HEK293 (cell line): ENCODE results near the gene ZNF428.
A peak's percentile ranks its signal among the peaks of the same experiment; 100 is the strongest.

Source experiments
- PBX3 ChIP-seq: sonication (generic); formaldehyde crosslinking; IDR thresholded peaks from 2 replicates; pipeline ENCODE4 v1.8.1; 2022; ENCODE audit warnings: mild to moderate bottlenecking, moderate library complexity, missing genetic modification reagents
- ZFHX2 ChIP-seq: fragments of 450-650 bp; formaldehyde crosslinking; conservative IDR thresholded peaks from 2 replicates; pipeline ENCODE4 v1.5.1; 2016; ENCODE audit warnings: missing biosample characterization, missing genetic modification characterization
- ZFP37 ChIP-seq: fragments of 450-650 bp; formaldehyde crosslinking; IDR thresholded peaks from 2 replicates; pipeline ENCODE4 v1.5.1; 2016; ENCODE audit warnings: missing biosample characterization, missing genetic modification characterization
- ZIC2 ChIP-seq: fragments of 450-650 bp; formaldehyde crosslinking; IDR thresholded peaks from 2 replicates; pipeline ENCODE4 v1.5.1; 2016; ENCODE audit warnings: missing biosample characterization, missing genetic modification characterization
- ZNF148 ChIP-seq: fragments of 450-650 bp; formaldehyde crosslinking; IDR thresholded peaks from 2 replicates; pipeline ENCODE4 v1.5.0; 2017; ENCODE audit warnings: missing biosample characterization, missing genetic modification characterization, borderline replicate concordance
- ZNF16 ChIP-seq: fragments of 450-650 bp; formaldehyde crosslinking; IDR thresholded peaks from 2 replicates; pipeline ENCODE4 v1.5.1; 2016; ENCODE audit warnings: low read depth, missing biosample characterization, missing genetic modification characterization
- ZNF174 ChIP-seq: fragments of 450-650 bp; formaldehyde crosslinking; IDR thresholded peaks from 2 replicates; pipeline ENCODE4 v1.5.0; 2017; ENCODE audit warnings: missing biosample characterization, mild to moderate bottlenecking, missing genetic modification characterization
- ZNF2 ChIP-seq: fragments of 450-650 bp; formaldehyde crosslinking; IDR thresholded peaks from 2 replicates; pipeline ENCODE4 v1.5.1; 2016; ENCODE audit warnings: missing biosample characterization, missing genetic modification characterization
- ZNF366 ChIP-seq: fragments of 450-650 bp; formaldehyde crosslinking; conservative IDR thresholded peaks from 2 replicates; pipeline ENCODE4 v1.5.1; 2016; ENCODE audit warnings: missing biosample characterization, missing genetic modification characterization
- ZNF391 ChIP-seq: fragments of 450-650 bp; formaldehyde crosslinking; IDR thresholded peaks from 2 replicates; pipeline ENCODE4 v1.5.1; 2016; ENCODE audit warnings: low read depth, missing biosample characterization, missing genetic modification characterization, borderline replicate concordance
- ZNF433 ChIP-seq: fragments of 450-650 bp; formaldehyde crosslinking; IDR thresholded peaks from 2 replicates; pipeline ENCODE4 v1.5.1; 2016; ENCODE audit warnings: missing biosample characterization, missing genetic modification characterization, low read depth
- ZNF561 ChIP-seq: fragments of 450-650 bp; IDR thresholded peaks from 2 replicates; pipeline ENCODE4 v1.5.1; 2018; ENCODE audit warnings: missing biosample characterization, missing genetic modification characterization, borderline replicate concordance
- ZNF580 ChIP-seq: fragments of 450-650 bp; formaldehyde crosslinking; IDR thresholded peaks from 2 replicates; pipeline ENCODE4 v1.5.1; 2016; ENCODE audit warnings: missing biosample characterization, missing genetic modification characterization
- ZNF629 ChIP-seq: fragments of 450-650 bp; formaldehyde crosslinking; IDR thresholded peaks from 2 replicates; pipeline ENCODE4 v1.5.1; 2017; ENCODE audit warnings: missing biosample characterization, missing genetic modification characterization
- ZNF658 ChIP-seq: fragments of 450-650 bp; formaldehyde crosslinking; IDR thresholded peaks from 2 replicates; pipeline ENCODE4; 2016; ENCODE audit warnings: missing biosample characterization, missing genetic modification characterization
- ZNF660 ChIP-seq: fragments of 450-650 bp; IDR thresholded peaks from 2 replicates; pipeline ENCODE4 v1.5.1; 2018; ENCODE audit warnings: missing biosample characterization, mild to moderate bottlenecking, missing genetic modification characterization
- ZNF664 ChIP-seq: fragments of 450-650 bp; formaldehyde crosslinking; IDR thresholded peaks from 2 replicates; pipeline ENCODE4 v1.5.1; 2016; ENCODE audit warnings: missing biosample characterization, missing genetic modification characterization
- ZNF677 ChIP-seq: fragments of 450-650 bp; IDR thresholded peaks from 2 replicates; pipeline ENCODE4 v1.5.0; 2018; ENCODE audit warnings: missing biosample characterization, mild to moderate bottlenecking, missing genetic modification characterization, moderate library complexity
- ZNF704 ChIP-seq: fragments of 450-650 bp; formaldehyde crosslinking; IDR thresholded peaks from 2 replicates; pipeline ENCODE4 v1.5.1; 2016; ENCODE audit warnings: missing biosample characterization, missing genetic modification characterization
- ZNF837 ChIP-seq: fragments of 450-650 bp; formaldehyde crosslinking; IDR thresholded peaks from 2 replicates; pipeline ENCODE4 v1.5.1; 2016; ENCODE audit warnings: missing biosample characterization, missing genetic modification characterization
- ZSCAN23 ChIP-seq: fragments of 450-650 bp; formaldehyde crosslinking; IDR thresholded peaks from 2 replicates; pipeline ENCODE4 v1.5.1; 2016; ENCODE audit warnings: missing biosample characterization, missing genetic modification characterization
- TF ChIP-seq, protein P1 (sequence below): fragments of 450-650 bp; formaldehyde crosslinking; IDR thresholded peaks from 2 replicates; pipeline ENCODE4 v1.5.1; 2017; ENCODE audit warnings: missing biosample characterization, missing genetic modification characterization
- TF ChIP-seq, protein P2 (sequence below): fragments of 450-650 bp; formaldehyde crosslinking; IDR thresholded peaks from 2 replicates; pipeline ENCODE4 v1.5.1; 2016; ENCODE audit warnings: missing biosample characterization, missing genetic modification characterization
- TF ChIP-seq, protein P3 (sequence below): fragments of 450-650 bp; formaldehyde crosslinking; IDR thresholded peaks from 2 replicates; pipeline ENCODE4 v1.5.1; 2016; ENCODE audit warnings: missing biosample characterization, missing genetic modification characterization
- TF ChIP-seq, protein P4 (sequence below): fragments of 450-650 bp; formaldehyde crosslinking; IDR thresholded peaks from 2 replicates; pipeline ENCODE4 v1.5.1; 2017; ENCODE audit warnings: missing biosample characterization, missing genetic modification characterization

The ZNF428 gene

DNA sequence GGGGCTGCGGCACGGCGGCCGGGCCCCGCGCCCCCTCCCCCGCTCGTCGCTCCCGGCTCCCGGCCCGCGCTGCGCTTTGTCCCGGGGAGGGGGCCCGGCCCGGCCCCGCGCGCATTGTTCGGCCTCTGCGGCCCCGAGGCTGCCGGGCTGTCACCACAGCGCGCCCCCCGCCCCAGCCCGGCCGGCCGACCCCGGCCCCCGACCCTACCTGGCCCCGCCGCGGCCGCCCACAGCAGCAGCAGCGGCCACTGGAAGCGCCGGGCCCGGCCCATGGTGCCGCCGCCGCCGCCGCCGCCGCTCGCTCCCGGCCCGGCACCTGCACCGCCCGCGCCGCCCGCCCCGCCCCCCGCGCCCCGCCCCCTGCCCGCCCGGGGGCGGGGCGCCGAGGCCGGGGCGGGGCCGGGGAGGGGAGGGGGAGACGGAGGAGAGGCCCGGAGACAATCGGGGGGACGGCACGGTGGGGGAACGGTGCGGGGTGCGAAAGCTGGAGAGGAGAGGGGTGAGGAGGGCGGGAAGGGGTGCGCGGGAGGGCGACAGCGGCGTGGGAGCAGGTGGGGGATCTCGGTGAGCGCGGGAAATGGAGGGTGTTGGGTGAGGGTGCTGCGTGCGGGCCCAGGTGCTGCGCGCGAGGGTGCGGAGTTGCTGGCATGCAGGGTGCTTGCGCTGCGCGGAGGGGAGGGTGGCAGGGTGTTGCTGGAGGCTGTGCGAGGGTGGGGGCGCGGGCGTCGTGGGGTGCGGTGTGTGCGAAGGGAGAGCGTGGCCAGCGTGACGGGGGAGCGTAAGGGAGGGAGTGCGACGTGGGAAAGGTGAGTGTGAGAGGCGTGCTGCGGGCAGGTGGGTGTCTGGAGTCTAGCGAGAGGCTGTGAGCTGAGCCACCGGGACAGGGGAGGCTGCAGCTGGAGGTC lies 20.3 kb upstream of the ZNF428 start, which contains the start of gene CADM4 (continued):
- TF ChIP-seq, protein P1, sequence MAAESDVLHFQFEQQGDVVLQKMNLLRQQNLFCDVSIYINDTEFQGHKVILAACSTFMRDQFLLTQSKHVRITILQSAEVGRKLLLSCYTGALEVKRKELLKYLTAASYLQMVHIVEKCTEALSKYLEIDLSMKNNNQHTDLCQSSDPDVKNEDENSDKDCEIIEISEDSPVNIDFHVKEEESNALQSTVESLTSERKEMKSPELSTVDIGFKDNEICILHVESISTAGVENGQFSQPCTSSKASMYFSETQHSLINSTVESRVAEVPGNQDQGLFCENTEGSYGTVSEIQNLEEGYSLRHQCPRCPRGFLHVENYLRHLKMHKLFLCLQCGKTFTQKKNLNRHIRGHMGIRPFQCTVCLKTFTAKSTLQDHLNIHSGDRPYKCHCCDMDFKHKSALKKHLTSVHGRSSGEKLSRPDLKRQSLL (tag by site-specific recombination): peak; percentile 50; the same call in 1 of the 2 replicates
- peak; percentile 84 for TF ChIP-seq ZIC2 (tag by site-specific recombination)
- TF ChIP-seq ZNF561 (tag by site-specific recombination): no peak
- TF ChIP-seq, protein P2, sequence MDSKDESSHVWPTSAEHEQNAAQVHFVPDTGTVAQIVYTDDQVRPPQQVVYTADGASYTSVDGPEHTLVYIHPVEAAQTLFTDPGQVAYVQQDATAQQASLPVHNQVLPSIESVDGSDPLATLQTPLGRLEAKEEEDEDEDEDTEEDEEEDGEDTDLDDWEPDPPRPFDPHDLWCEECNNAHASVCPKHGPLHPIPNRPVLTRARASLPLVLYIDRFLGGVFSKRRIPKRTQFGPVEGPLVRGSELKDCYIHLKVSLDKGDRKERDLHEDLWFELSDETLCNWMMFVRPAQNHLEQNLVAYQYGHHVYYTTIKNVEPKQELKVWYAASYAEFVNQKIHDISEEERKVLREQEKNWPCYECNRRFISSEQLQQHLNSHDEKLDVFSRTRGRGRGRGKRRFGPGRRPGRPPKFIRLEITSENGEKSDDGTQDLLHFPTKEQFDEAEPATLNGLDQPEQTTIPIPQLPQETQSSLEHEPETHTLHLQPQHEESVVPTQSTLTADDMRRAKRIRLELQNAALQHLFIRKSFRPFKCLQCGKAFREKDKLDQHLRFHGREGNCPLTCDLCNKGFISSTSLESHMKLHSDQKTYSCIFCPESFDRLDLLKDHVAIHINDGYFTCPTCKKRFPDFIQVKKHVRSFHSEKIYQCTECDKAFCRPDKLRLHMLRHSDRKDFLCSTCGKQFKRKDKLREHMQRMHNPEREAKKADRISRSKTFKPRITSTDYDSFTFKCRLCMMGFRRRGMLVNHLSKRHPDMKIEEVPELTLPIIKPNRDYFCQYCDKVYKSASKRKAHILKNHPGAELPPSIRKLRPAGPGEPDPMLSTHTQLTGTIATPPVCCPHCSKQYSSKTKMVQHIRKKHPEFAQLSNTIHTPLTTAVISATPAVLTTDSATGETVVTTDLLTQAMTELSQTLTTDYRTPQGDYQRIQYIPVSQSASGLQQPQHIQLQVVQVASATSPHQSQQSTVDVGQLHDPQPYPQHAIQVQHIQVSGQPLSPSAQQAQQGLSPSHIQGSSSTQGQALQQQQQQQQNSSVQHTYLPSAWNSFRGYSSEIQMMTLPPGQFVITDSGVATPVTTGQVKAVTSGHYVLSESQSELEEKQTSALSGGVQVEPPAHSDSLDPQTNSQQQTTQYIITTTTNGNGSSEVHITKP (tag by site-specific recombination): peak; percentile 20; the same call in 1 of the 2 replicates
- TF ChIP-seq ZSCAN23 (tag by site-specific recombination): peak; percentile 80
- TF ChIP-seq ZNF433 (tag by site-specific recombination): no peak
- peak; percentile 79; the same call in 1 of the 2 replicates for TF ChIP-seq ZFP37 (tag by site-specific recombination)
- no peak for TF ChIP-seq ZNF704 (tag by site-specific recombination)
- peak; percentile 99 for TF ChIP-seq ZFHX2
- TF ChIP-seq, protein P3, sequence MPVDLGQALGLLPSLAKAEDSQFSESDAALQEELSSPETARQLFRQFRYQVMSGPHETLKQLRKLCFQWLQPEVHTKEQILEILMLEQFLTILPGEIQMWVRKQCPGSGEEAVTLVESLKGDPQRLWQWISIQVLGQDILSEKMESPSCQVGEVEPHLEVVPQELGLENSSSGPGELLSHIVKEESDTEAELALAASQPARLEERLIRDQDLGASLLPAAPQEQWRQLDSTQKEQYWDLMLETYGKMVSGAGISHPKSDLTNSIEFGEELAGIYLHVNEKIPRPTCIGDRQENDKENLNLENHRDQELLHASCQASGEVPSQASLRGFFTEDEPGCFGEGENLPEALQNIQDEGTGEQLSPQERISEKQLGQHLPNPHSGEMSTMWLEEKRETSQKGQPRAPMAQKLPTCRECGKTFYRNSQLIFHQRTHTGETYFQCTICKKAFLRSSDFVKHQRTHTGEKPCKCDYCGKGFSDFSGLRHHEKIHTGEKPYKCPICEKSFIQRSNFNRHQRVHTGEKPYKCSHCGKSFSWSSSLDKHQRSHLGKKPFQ (tag by site-specific recombination): 0 out of 2 replicates have a peak, but pooled peaks have one; percentile 30
- TF ChIP-seq, protein P4, sequence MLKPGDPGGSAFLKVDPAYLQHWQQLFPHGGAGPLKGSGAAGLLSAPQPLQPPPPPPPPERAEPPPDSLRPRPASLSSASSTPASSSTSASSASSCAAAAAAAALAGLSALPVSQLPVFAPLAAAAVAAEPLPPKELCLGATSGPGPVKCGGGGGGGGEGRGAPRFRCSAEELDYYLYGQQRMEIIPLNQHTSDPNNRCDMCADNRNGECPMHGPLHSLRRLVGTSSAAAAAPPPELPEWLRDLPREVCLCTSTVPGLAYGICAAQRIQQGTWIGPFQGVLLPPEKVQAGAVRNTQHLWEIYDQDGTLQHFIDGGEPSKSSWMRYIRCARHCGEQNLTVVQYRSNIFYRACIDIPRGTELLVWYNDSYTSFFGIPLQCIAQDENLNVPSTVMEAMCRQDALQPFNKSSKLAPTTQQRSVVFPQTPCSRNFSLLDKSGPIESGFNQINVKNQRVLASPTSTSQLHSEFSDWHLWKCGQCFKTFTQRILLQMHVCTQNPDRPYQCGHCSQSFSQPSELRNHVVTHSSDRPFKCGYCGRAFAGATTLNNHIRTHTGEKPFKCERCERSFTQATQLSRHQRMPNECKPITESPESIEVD (tag by site-specific recombination): no peak
- TF ChIP-seq ZNF2: peak; percentile 97
- peak; percentile 89; the same call in 1 of the 2 replicates for TF ChIP-seq ZNF658 (tag by site-specific recombination)
- TF ChIP-seq ZNF148 (tag by site-specific recombination): peak; percentile 85; the same call in 1 of the 2 replicates
- peak; percentile 99 for TF ChIP-seq ZNF391
- TF ChIP-seq ZNF660 (tag by site-specific recombination): no peak
- peak; percentile 96; the same call in 1 of the 2 replicates for TF ChIP-seq ZNF837
- TF ChIP-seq ZNF366 (tag by site-specific recombination): peak; percentile 83
- TF ChIP-seq ZNF580 (tag by site-specific recombination): peak; percentile 92
- 0 out of 2 replicates have a peak, but pooled peaks have one; percentile 18 for TF ChIP-seq ZNF677 (tag by site-specific recombination)
- TF ChIP-seq ZNF174 (tag by site-specific recombination): no peak
- TF ChIP-seq ZNF664 (tag by site-specific recombination): no peak
- peak; percentile 59 for TF ChIP-seq ZNF629
- no peak for TF ChIP-seq ZNF16 (tag by site-specific recombination)
- no peak for TF ChIP-seq PBX3
